Heart right ventricle (tissue), 16 donors: ENCODE results near the gene LPAR1. TPM values are rescaled to one million over a fixed set of nuclear protein-coding genes. Genes with fewer than 3 reads are reported as not detected.

Experiments
- ATAC-seq, 8 donors: fragments of 200-7000 bp; cut with Tn5 transposase; one replicate each; pipeline ENCODE4 v1.9.1; 2020; ENCODE audit warnings: mild to moderate bottlenecking in 8 of 8, moderate library complexity in 8 of 8, moderate number of reproducible peaks in 1 of 8
- DNase-seq, 2 donors: peaks; one replicate each; pipeline ENCODE4 v3.0.0-alpha.2; 2020
- H3K27ac ChIP-seq, 10 donors: fragments of 200-600 bp; sonication (generic) in 2 of 10; one replicate each; pipeline versions ENCODE4 v1.5.0 to v1.8.0; 2020 to 2022; ENCODE audit warnings: mild to moderate bottlenecking in 3 of 10
- H3K27me3 ChIP-seq, 7 donors: fragments of 200-600 bp; one replicate each; pipeline ENCODE4 v1.8.0; 2021 to 2022; ENCODE audit warnings: mild to moderate bottlenecking in 2 of 7
- H3K36me3 ChIP-seq, 9 donors: fragments of 200-600 bp; sonication (generic) in 1 of 9; one replicate each; pipeline versions ENCODE4 v1.5.0 to v1.8.0; 2020 to 2022; ENCODE audit warnings: mild to moderate bottlenecking in 2 of 9
- H3K4me1 ChIP-seq, 9 donors: fragments of 200-600 bp; sonication (generic) in 1 of 9; one replicate each; pipeline versions ENCODE4 v1.5.0 to v1.8.0; 2020 to 2022; ENCODE audit warnings: mild to moderate bottlenecking in 4 of 9
- H3K4me3 ChIP-seq, 10 donors: fragments of 200-600 bp; sonication (generic) in 2 of 10; one replicate each; pipeline versions ENCODE4 v1.5.0 to v1.8.0; 2020 to 2022; ENCODE audit warnings: mild to moderate bottlenecking in 7 of 10, moderate library complexity in 2 of 10
- H3K9me3 ChIP-seq, 11 donors: fragments of 200-600 bp in 10 of 11; sonication (generic) in 2 of 11; one replicate each; pipeline versions ENCODE4 v1.5.0 to v1.8.0; 2013 to 2022; ENCODE audit warnings: mild to moderate bottlenecking in 2 of 11, control low read depth in 1 of 11, moderate library complexity in 1 of 11
- WGBS, 2 donors: extraction: QIAGEN DNeasy Blood & Tissue Kit; methylation state at CpG; one replicate each; pipeline ENCODE4 v1.1.7; 2013; ENCODE audit warnings: inconsistent platforms in 1 of 2; 5-methylcytosine and 5-hydroxymethylcytosine counted together
- intact Hi-C, 10 donors: fragments of 100-400 bp; cut with DNase I; formaldehyde crosslinking; loops; one replicate each; pipeline versions ENCODE4 v1.11.1 to v1.14.2; 2022
- polyA plus RNA-seq, 2 donors: library from polyadenylated mRNA; stranded (reverse); fragments of 200-250 nt; gene quantifications; one replicate each; pipeline ENCODE4 v1.2.3, GENCODE V29; 2013
- total RNA-seq, 10 donors: library from RNA; stranded (reverse); fragmentation: NEBNext Ultra II Directional in 3 of 10; extraction: Animal tissue kit (Norgen Biotek cat#: 25700) in 3 of 10; gene quantifications; one replicate each; pipeline versions ENCODE4 v1.2.1 to v1.2.4, GENCODE V29; 2021 to 2023
- TF ChIP-seq, protein P1 (sequence below), 9 donors: fragments of 200-600 bp; sonication (generic) in 2 of 9; IDR thresholded peaks; one replicate each; pipeline versions ENCODE4 v1.5.0 to v1.8.0; 2021 to 2022; ENCODE audit warnings: antibody characterized with exemption in 9 of 9, mild to moderate bottlenecking in 5 of 9, moderate library complexity in 1 of 9
- donor health status: Arrhythmogenic right ventricular cardiomyopathy.
- donor health status: ischemic (EF 13 %, LVEDD 7.1; RV severe dilation, severe dysfunction).
- donor health status: healthy with polysubstance abuse.
- donor health status: DM: no; HTN: yes; CAD: no.
- donor health status: DM: no; HTN: no; CAD: no.
- donor health status: ischemic (EF 25% LVEDD 6.9; RV normal size, moderate dysfunction).
- donor health status: ischemic (EF 25% LVEDD 5.7; RV mildly dilated, moderate dysfunction).
- donor health status: healthy.
- donor health status: DM: yes; HTN: yes; CAD: no.
- donor health status: Ischemic cardiomyopathy.
- donor health status: ischemic (EF 35%, LVEDD 5.7; RV mildly dilated, moderate dysfunction).
- donor health status: nonischemic (EF 11% LVEDD 7.7; RV severe dilation, severe dysfunction).
- donor health status: DM: yes; HTN: yes; CAD: no.
- donor health status: PGD.
- donor health status: ischemic (EF 29% LVEDD 5.4; RV normal size, mild dysfunction).
- donor health status: nonischemic (EF 23%, LVEDD 6.1; RV moderate dilation, normal function).

The LPAR1 gene
- total and polyA plus RNA-seq, 12 donors, result 4.0 to 16.6 (median 7.7) TPM

GRCh38 chr9:110892689-110893088, 145.6 kb downstream of the LPAR1 start:
- ATAC-seq, result no peak
- 97% methylated on average over 1 of the region's 1 CpG for WGBS, 2 donors
- no peaks in the 10 kb centered on the region for H3K27me3 ChIP-seq
- H3K4me1 ChIP-seq, result peaks cover 0 to 10% (median 0%) of the 10 kb centered on the region in 9 donors
- H3K27ac ChIP-seq, result no peak overlapping the region
- H3K36me3 ChIP-seq, result no peaks in the 10 kb centered on the region
- TF ChIP-seq, protein P1, sequence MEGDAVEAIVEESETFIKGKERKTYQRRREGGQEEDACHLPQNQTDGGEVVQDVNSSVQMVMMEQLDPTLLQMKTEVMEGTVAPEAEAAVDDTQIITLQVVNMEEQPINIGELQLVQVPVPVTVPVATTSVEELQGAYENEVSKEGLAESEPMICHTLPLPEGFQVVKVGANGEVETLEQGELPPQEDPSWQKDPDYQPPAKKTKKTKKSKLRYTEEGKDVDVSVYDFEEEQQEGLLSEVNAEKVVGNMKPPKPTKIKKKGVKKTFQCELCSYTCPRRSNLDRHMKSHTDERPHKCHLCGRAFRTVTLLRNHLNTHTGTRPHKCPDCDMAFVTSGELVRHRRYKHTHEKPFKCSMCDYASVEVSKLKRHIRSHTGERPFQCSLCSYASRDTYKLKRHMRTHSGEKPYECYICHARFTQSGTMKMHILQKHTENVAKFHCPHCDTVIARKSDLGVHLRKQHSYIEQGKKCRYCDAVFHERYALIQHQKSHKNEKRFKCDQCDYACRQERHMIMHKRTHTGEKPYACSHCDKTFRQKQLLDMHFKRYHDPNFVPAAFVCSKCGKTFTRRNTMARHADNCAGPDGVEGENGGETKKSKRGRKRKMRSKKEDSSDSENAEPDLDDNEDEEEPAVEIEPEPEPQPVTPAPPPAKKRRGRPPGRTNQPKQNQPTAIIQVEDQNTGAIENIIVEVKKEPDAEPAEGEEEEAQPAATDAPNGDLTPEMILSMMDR (IDR thresholded peaks at IDR 0.05), result no peak
- no peak for DNase-seq
- intact Hi-C loops, result loop anchor here in 1 of 10 donors (10.0 kb wide), 1 partner anchor 142 kb away; the partner anchor contains the start of gene LPAR1
- no peak overlapping the region for H3K4me3 ChIP-seq
- H3K9me3 ChIP-seq, result no peaks in the 10 kb centered on the region

DNA sequence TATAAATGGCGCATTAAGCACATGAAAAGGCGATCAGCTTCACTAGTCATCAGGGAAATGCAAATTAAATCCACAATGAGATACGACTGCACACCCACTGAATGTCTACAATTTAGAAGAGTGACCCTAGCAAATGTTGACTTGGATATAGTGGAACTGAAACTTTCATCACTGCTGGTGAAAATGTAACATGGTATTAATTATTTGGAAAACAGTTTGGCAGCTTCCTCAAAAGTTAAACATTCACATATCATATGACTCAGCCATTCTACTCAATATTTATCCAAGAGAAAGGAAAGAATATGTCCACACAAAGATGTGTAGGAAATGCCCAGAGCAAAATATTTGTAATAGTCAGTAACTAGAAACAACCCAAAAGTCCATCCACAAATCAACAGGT, 146.5 kb downstream of the LPAR1 start:
- 85 to 86% methylated on average over 3 of the region's 3 CpGs for WGBS, 2 donors
- Histone ChIP-seq H3K27me3 (no peaks in the 10 kb centered on the region), H3K9me3 (no peaks in the 10 kb centered on the region), H3K27ac (no peak overlapping the region), H3K4me1 (peaks cover 0 to 10% (median 0%) of the 10 kb centered on the region in 9 donors), H3K36me3 (no peaks in the 10 kb centered on the region), H3K4me3 (no peak overlapping the region)
- intact Hi-C loops, result loop anchor here in 1 of 10 donors (10.0 kb wide), 1 partner anchor 143 kb away; the partner anchor contains the start of gene LPAR1
- TF ChIP-seq, protein P1 (IDR thresholded peaks at IDR 0.05), result no peak
- DNase-seq, result no peak
- ATAC-seq, result no peak

GRCh38 chr9:110890416-110890815, 147.9 kb downstream of the LPAR1 start:
- H3K9me3 ChIP-seq, result no peaks in the 10 kb centered on the region
- ATAC-seq, result no peak
- no peak overlapping the region for H3K4me3 ChIP-seq
- TF ChIP-seq, protein P1 (IDR thresholded peaks at IDR 0.05), result no peak
- DNase-seq, result no peak
- H3K27ac ChIP-seq, result peak overlapping the region in 1 of 10 donors; percentile 20
- intact Hi-C loops, result loop anchor here in 1 of 10 donors (10.0 kb wide), 1 partner anchor 144 kb away; the partner anchor contains the start of gene LPAR1
- H3K36me3 ChIP-seq, result no peaks in the 10 kb centered on the region
- no peaks in the 10 kb centered on the region for H3K27me3 ChIP-seq
- H3K4me1 ChIP-seq, result peaks cover 0 to 10% (median 0%) of the 10 kb centered on the region in 9 donors

- H3K27ac ChIP-seq, result peak overlapping the region in 1 of 10 donors; percentile 4
- TF ChIP-seq, protein P1 (IDR thresholded peaks at IDR 0.05), result no peak
Measured at GRCh38 chr9:110887276-110887675, 151.0 kb downstream of the LPAR1 start.

More at GRCh38 chr9:110887276-110887675, 151.0 kb downstream of the LPAR1 start:
- 61 to 69% methylated on average over 3 of the region's 3 CpGs for WGBS, 2 donors
- Histone ChIP-seq H3K9me3 (no peaks in the 10 kb centered on the region), H3K4me3 (no peak overlapping the region), H3K27me3 (no peaks in the 10 kb centered on the region), H3K4me1 (peaks cover 0 to 10% (median 0%) of the 10 kb centered on the region in 9 donors), H3K36me3 (no peaks in the 10 kb centered on the region)
- DNase-seq (no peak), ATAC-seq (no peak)
- intact Hi-C loops, result no loop called here
